Lower leg skin (tissue), 4 donors: Measurements from ENCODE around the gene EHD2. TPM values are rescaled to one million over a fixed set of nuclear protein-coding genes. Genes with fewer than 3 reads are reported as not detected.
A peak's percentile ranks its signal among the peaks of the same experiment; 100 is the strongest.

ENCODE experiments used
- DNase-seq, 2 donors: peaks; one replicate each; pipeline ENCODE4 v3.0.0-alpha.2; 2019; ENCODE audit warnings: low spot score in 2 of 2
- H3K4me3 ChIP-seq: fragments of 200-600 bp; sonication (generic); 2 replicates; pipeline ENCODE4 v1.5.1; 2017; ENCODE audit warnings: mild to moderate bottlenecking, low read depth; ENCODE audit not compliant: poor library complexity, severe bottlenecking
- POLR2A ChIP-seq, 2 donors: fragments of 450-650 bp; IDR thresholded peaks; one replicate each; pipeline ENCODE4 v1.6.1; 2016 to 2017; ENCODE audit warnings: antibody characterized with exemption in 2 of 2, mild to moderate bottlenecking in 1 of 2, moderate library complexity in 1 of 2
- WGBS, 2 donors: methylation state at CpG; one replicate each; pipeline ENCODE4 v1.1.5; 2018; 5-methylcytosine and 5-hydroxymethylcytosine counted together
- intact Hi-C: fragments of 100-400 bp; cut with DNase I; formaldehyde crosslinking; loops from one replicate; pipeline ENCODE4 v1.15.0; 2023; ENCODE audit warnings: low total_unique reads
- total RNA-seq, 4 donors: library from RNA; depleted of rRNA; stranded (reverse); fragments of >200 nt; gene quantifications; one replicate each; pipeline ENCODE4 v1.1.0, GENCODE V29; 2016
- TF ChIP-seq, protein P1 (sequence below), 3 donors: fragments of 450-650 bp; IDR thresholded peaks; one replicate each; pipeline ENCODE4 v1.5.1; 2016; ENCODE audit warnings: antibody characterized with exemption in 3 of 3, mild to moderate bottlenecking in 3 of 3, moderate library complexity in 2 of 3

EHD2 gene
- total RNA-seq, 4 donors from 2014 or later, result 49.4 to 89.4 (median 66.0) TPM

DNA sequence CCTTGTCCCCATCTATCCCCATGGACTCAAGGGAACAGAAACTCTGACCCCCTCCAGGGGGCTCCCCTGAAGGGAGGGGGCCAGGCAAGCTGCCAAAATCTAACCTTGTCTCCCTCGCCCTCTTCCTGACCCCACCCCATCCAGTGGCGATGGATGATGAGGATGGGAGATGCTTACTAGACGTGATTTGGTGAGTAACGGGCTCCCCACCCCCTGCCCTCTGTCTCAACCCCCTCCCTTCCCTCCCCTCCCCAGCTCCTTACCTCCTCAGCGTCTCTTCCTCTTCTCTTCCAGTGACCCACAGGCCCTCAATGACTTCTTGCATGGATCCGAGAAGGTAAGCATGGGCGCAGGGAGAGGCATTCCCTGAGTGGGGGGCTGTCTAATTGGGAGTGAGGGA is 39.8 kb upstream of the EHD2 start:
- TF ChIP-seq POLR2A (IDR thresholded peaks at IDR 0.05), result no peak
- TF ChIP-seq, protein P1, sequence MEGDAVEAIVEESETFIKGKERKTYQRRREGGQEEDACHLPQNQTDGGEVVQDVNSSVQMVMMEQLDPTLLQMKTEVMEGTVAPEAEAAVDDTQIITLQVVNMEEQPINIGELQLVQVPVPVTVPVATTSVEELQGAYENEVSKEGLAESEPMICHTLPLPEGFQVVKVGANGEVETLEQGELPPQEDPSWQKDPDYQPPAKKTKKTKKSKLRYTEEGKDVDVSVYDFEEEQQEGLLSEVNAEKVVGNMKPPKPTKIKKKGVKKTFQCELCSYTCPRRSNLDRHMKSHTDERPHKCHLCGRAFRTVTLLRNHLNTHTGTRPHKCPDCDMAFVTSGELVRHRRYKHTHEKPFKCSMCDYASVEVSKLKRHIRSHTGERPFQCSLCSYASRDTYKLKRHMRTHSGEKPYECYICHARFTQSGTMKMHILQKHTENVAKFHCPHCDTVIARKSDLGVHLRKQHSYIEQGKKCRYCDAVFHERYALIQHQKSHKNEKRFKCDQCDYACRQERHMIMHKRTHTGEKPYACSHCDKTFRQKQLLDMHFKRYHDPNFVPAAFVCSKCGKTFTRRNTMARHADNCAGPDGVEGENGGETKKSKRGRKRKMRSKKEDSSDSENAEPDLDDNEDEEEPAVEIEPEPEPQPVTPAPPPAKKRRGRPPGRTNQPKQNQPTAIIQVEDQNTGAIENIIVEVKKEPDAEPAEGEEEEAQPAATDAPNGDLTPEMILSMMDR (IDR thresholded peaks at IDR 0.05), result no peak
- WGBS, 2 donors, result 91 to 95% methylated on average over 7 of the region's 7 CpGs
- intact Hi-C loops, result no loop called here
- DNase-seq, result no peak
- H3K4me3 ChIP-seq, result no peak overlapping the region

GRCh38 chr19:47674548-47674947 is 38.7 kb upstream of the EHD2 start:
- DNase-seq, result no peak
- TF ChIP-seq, protein P1 (IDR thresholded peaks at IDR 0.05), result no peak
- TF ChIP-seq POLR2A (IDR thresholded peaks at IDR 0.05), result no peak
- intact Hi-C loops, result no loop called here
- H3K4me3 ChIP-seq, result no peak overlapping the region
- whole genome bisulfite sequencing, 2 donors, result 81 to 82% methylated on average over 5 of the region's 5 CpGs

GRCh38 chr19:47675271-47675670 is 38.0 kb upstream of the EHD2 start:
- intact Hi-C loops, result no loop called here
- H3K4me3 ChIP-seq, result no peak overlapping the region
- TF ChIP-seq POLR2A (IDR thresholded peaks at IDR 0.05), result no peak
- TF ChIP-seq, protein P1 (IDR thresholded peaks at IDR 0.05), result no peak
- DNase-seq, result no peak
- WGBS, 2 donors, result 94 to 96% methylated on average over 12 of the region's 12 CpGs

GRCh38 chr19:47675859-47676258 is 37.4 kb upstream of the EHD2 start:
- H3K4me3 ChIP-seq, result no peak overlapping the region
- WGBS, 2 donors, result 82 to 90% methylated on average over 6 to 8 of the region's 8 CpGs
- no peak for TF ChIP-seq POLR2A (IDR thresholded peaks at IDR 0.05)
- TF ChIP-seq, protein P1 (IDR thresholded peaks at IDR 0.05), result no peak
- no peak for DNase-seq
- intact Hi-C loops, result no loop called here

- H3K4me3 ChIP-seq, result no peak overlapping the region
- intact Hi-C loops, result no loop called here
- TF ChIP-seq, protein P1 (IDR thresholded peaks at IDR 0.05), result no peak
- no peak for TF ChIP-seq POLR2A (IDR thresholded peaks at IDR 0.05)
- DNase-seq, result no peak
- whole genome bisulfite sequencing, 2 donors, result 91 to 93% methylated on average over 8 of the region's 8 CpGs
These were observed 36.4 kb upstream of the EHD2 start for GRCh38 chr19:47676811-47677210.

DNA sequence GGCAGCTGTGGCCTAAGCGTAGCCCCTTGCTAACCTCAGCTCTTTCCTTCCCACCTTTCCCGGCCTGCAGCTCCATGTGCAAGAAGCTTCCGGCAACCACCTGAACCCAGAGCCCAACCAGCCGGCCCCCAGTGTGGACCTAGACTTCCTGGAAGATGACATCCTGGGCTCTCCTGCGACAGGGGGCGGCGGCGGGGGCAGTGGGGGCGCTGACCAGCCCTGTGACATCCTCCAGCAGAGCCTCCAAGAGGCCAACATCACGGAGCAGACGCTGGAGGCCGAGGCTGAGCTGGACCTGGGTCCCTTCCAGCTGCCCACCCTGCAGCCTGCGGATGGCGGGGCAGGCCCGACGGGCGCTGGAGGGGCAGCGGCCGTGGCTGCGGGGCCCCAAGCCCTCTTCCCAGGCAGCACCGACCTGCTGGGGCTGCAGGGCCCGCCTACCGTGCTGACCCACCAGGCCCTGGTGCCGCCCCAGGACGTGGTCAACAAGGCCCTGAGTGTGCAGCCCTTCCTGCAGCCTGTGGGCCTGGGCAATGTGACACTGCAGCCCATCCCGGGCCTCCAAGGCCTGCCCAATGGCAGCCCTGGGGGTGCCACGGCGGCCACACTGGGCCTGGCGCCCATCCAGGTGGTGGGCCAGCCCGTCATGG is 33.8 kb upstream of the EHD2 start:
- DNase-seq, result peak in 1 of 2 donors; percentile 80
- 79 to 85% methylated on average over 12 to 13 of the region's 30 CpGs for WGBS, 2 donors

More for the DNA sequence above, 33.8 kb upstream of the EHD2 start:
- intact Hi-C loops, result no loop called here
- no peak overlapping the region for H3K4me3 ChIP-seq
- no peak for TF ChIP-seq POLR2A (IDR thresholded peaks at IDR 0.05)
- TF ChIP-seq, protein P1 (IDR thresholded peaks at IDR 0.05), result no peak
